BLaER1 (cell line): ENCODE results near the gene LRRFIP1.

ENCODE experiments used
- H3K27ac ChIP-seq: shearing (Covaris generic); formaldehyde crosslinking; 2 replicates; pipeline ENCODE4 v1.8.1; 2022
- H3K27me3 ChIP-seq: shearing (Covaris generic); formaldehyde crosslinking; 2 replicates; pipeline ENCODE4 v1.8.1; 2022
- H3K36me3 ChIP-seq: shearing (Covaris generic); formaldehyde crosslinking; 2 replicates; pipeline ENCODE4 v1.8.1; 2022
- H3K4me1 ChIP-seq: shearing (Covaris generic); formaldehyde crosslinking; 2 replicates; pipeline ENCODE4 v1.8.1; 2022
- H3K4me2 ChIP-seq: shearing (Covaris generic); formaldehyde crosslinking; 2 replicates; pipeline ENCODE4 v1.8.1; 2022
- H3K4me3 ChIP-seq: shearing (Covaris generic); formaldehyde crosslinking; 2 replicates; pipeline ENCODE4 v1.8.1; 2022
- H3K9ac ChIP-seq: shearing (Covaris generic); formaldehyde crosslinking; 2 replicates; pipeline ENCODE4 v1.8.1; 2022
- H3K9me3 ChIP-seq: shearing (Covaris generic); formaldehyde crosslinking; 2 replicates; pipeline ENCODE4 v1.8.1; 2022
- H4K20me1 ChIP-seq: shearing (Covaris generic); formaldehyde crosslinking; 2 replicates; pipeline ENCODE4 v1.8.1; 2022
- Cebpa-rat ChIP-seq: shearing (Covaris generic); IDR thresholded peaks from 2 replicates; pipeline ENCODE4 v1.8.1; 2022

The LRRFIP1 gene

DNA sequence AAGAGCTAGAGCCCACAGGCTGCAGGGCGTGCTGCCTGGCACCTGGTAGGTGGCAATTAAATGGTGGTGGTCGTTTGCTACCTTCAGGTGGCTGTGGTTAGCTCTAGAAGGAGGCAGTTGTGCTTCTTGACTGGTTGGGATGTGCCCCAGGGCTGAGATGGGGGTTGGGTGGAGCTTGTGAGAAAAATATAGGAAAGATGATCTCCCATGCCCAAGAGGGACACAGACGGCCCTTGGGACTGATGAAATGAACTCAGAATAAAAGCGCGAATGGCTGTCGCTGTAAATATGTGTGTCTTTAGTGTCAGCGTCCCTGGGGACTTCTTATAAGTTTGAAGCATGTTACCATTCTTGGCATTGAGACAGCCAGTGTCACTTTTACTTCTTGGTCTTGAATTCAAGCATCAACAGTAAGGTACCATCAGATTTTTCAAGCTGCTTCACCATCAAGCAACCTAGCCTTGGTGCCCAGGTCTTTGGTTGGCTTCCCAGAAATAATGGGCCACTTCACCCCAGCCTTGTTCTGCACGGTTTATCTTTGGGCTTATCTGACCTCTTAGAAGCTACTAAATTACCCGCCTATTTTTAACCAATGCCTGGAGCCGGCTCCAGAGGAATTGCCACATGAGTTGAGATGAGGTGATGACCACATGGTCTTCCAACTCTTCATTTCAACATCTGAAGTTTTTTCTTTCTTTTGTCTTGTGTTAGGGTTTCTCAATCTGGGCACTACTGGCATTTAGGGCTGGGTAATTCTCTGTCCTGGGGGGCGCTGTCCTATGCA lies 11.9 kb downstream of the LRRFIP1 start:
- H3K4me2 ChIP-seq, result peak overlapping the region; percentile 72
- peak overlapping the region; percentile 28; the same call in 1 of the 2 replicates for H3K27ac ChIP-seq

DNA sequence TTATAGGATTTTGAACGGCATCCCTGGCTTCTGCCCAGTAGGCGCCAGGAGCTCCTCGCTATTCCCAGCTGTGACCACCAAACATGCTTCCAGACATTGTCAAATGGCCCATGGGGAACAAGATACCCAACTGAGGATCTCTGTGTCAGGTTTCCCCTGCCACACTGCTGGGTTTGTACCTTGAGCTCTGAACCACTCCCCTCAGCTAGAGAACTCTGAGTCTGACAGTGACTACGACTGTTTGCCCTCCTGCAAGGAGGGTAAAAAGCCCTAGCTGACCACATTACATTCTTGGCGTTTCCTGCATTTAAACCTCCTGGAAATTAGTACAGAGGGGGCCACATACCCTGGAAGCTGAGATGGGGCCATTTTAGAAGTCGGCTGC lies 12.4 kb downstream of the LRRFIP1 start:
- Histone ChIP-seq H3K36me3 (peaks cover 64% of the 10 kb centered on the region), H3K27ac (peak overlapping the region; percentile 28; the same call in 1 of the 2 replicates), H4K20me1 (peaks cover 65% of the 10 kb centered on the region), H3K27me3 (no peaks in the 10 kb centered on the region), H3K4me2 (peak overlapping the region; percentile 72), H3K4me1 (peaks cover 45% of the 10 kb centered on the region), H3K9ac (no peak overlapping the region), H3K9me3 (peaks cover 23% of the 10 kb centered on the region), H3K4me3 (no peak overlapping the region)
- no peak for TF ChIP-seq Cebpa-rat

More for the DNA sequence above, 11.9 kb downstream of the LRRFIP1 start:
- no peak for TF ChIP-seq Cebpa-rat
- H4K20me1 ChIP-seq, result peaks cover 59% of the 10 kb centered on the region
- peaks cover 29% of the 10 kb centered on the region for H3K9me3 ChIP-seq
- H3K9ac ChIP-seq, result peak overlapping the region; percentile 20; the same call in 1 of the 2 replicates
- H3K4me3 ChIP-seq, result no peak overlapping the region
- peaks cover 61% of the 10 kb centered on the region for H3K36me3 ChIP-seq
- peaks cover 45% of the 10 kb centered on the region for H3K4me1 ChIP-seq
- H3K27me3 ChIP-seq, result no peaks in the 10 kb centered on the region

DNA sequence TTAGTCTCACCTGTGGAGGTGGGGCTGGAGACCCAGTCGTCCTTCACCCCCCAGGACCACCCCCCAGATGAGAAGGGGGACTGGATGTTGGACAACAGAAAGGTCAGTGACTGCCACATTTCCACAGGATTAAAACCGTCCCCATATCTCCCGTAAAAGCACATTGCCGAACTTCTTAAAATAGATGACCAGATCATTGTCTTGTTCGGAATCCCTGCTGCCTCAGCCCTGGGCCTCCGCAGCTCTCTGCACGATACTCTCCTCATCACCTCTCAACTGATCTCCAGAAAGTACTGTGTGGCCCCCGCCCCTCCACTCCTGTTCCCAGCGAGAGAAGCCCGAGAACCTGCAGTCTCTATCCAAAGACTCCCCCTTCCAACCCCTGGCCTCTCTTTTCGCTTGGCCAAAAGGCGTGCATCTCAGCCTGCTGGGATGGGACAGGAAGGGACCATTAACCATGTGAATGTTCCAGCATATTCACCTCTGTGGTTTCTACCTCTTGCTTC lies 13.2 kb downstream of the LRRFIP1 start:
- peaks cover 72% of the 10 kb centered on the region for H4K20me1 ChIP-seq

DNA sequence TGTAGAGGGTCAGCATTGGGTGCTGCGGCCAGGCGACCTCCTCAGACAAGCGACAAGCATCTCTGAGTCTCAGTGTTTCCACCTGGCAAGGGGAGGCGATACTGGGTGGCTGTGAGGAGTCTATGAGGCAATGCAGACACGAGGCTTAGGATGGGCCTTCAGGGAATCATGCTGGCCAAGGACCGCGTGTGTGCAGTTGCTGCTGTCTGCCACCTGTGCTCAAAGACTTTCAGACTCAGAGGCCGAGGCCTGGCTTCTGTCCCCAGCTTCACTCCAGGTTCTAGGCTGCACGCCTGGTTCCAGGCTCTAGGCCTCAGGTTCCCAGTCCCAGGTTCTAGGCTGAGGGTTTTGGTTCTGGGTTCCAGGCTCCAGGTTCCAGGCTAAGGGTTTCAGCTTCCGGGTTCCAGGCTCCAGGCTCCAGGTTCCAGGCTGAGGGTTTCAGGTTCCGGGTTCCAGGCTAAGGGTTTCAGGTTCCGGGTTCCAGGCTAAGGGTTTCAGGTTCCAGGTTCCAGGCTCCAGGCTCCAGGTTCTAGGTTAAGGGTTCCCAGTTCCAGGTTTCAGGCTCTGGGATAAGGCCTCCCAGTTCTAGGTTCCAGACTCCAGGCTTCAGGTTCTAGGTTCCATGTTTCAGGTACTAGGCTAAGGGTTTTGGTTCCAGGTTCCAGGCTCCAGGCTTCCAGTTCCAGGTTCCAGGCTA lies 14.8 kb downstream of the LRRFIP1 start:
- Histone ChIP-seq H3K9ac (no peak overlapping the region), H3K9me3 (peaks cover 7% of the 10 kb centered on the region; the same call in 1 of the 2 replicates), H3K27ac (no peak overlapping the region), H4K20me1 (peaks cover 79% of the 10 kb centered on the region), H3K36me3 (peaks cover 72% of the 10 kb centered on the region), H3K4me3 (no peak overlapping the region), H3K27me3 (no peaks in the 10 kb centered on the region), H3K4me1 (peaks cover 33% of the 10 kb centered on the region), H3K4me2 (no peak overlapping the region)
- TF ChIP-seq Cebpa-rat, result no peak

More for the DNA sequence above, 13.2 kb downstream of the LRRFIP1 start:
- H3K36me3 ChIP-seq, result peaks cover 67% of the 10 kb centered on the region
- no peak overlapping the region for H3K9ac ChIP-seq
- peaks cover 16% of the 10 kb centered on the region; the same call in 1 of the 2 replicates for H3K9me3 ChIP-seq
- no peaks in the 10 kb centered on the region for H3K27me3 ChIP-seq
- TF ChIP-seq Cebpa-rat, result no peak
- H3K4me3 ChIP-seq, result no peak overlapping the region
- H3K4me1 ChIP-seq, result peaks cover 44% of the 10 kb centered on the region
- H3K4me2 ChIP-seq, result no peak overlapping the region
- H3K27ac ChIP-seq, result no peak overlapping the region

DNA sequence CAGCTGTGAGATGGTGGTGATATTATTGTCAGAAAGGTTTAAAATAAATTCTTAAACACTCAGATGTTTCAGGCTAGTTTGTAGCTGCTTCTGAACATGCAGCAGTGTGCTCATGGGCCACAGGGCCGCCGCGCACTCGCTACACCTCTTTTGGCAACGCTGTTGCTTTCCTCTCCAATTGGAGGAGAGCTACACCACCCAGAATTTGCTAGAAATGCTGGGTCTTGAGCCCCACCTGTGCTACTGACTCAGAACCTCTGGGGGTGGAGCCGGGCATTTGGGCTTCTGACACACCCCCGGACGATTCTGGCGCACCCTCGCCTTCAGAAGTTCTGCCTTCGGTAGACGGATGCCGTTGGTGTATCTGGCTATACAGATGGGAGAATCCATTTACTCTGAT lies 15.7 kb downstream of the LRRFIP1 start:
- H3K27ac ChIP-seq, result no peak overlapping the region
- peaks cover 7% of the 10 kb centered on the region; the same call in 1 of the 2 replicates for H3K9me3 ChIP-seq
- no peak overlapping the region for H3K4me3 ChIP-seq
- TF ChIP-seq Cebpa-rat, result no peak
- no peak overlapping the region for H3K4me2 ChIP-seq
- peaks cover 81% of the 10 kb centered on the region for H3K36me3 ChIP-seq
- H3K9ac ChIP-seq, result no peak overlapping the region
- H3K4me1 ChIP-seq, result peaks cover 32% of the 10 kb centered on the region
- no peaks in the 10 kb centered on the region for H3K27me3 ChIP-seq
- peaks cover 79% of the 10 kb centered on the region for H4K20me1 ChIP-seq

DNA sequence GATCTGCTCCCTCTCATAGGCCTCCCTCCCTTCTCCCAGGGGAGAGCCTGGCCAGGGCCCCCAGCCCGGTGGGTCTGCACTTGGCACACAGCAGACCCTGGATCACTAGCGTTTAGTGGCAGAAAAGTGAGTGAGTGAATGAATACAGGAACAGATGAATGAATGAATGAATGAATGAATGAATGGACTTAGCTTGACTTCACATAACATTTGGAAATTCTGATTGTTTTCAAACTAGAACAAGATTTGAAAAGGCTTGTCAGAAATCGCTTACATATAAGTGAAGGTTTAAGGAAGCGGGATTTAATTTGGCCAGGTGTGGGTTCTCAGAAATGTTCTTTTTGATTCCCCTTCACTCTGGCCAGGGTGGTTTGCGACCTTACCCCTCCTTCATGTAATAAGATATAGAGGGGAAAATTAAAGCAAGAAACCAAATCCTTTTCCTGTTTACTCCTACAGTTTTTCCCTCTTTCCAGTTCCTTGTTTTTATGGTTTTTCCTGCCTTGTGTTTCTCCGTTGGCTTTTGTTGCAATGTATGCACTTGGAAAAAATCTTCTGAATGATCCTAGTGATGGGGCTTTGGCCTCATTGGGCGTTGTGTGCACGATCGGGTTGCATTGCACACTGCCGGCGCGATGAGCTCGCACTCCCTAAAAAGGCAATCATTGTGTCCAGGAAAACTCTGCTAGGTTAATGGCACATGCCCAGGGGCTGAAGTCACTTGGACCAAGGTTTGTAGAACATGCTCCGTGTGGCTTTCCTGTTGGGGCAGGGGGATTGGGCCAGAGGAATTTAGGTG lies 16.4 kb downstream of the LRRFIP1 start:
- no peak overlapping the region for H3K9ac ChIP-seq
- peaks cover 24% of the 10 kb centered on the region for H3K4me1 ChIP-seq
- H4K20me1 ChIP-seq, result peaks cover 73% of the 10 kb centered on the region
- no peaks in the 10 kb centered on the region for H3K27me3 ChIP-seq
- no peak overlapping the region for H3K4me2 ChIP-seq
- H3K36me3 ChIP-seq, result peaks cover 86% of the 10 kb centered on the region
- no peak for TF ChIP-seq Cebpa-rat
- H3K27ac ChIP-seq, result no peak overlapping the region
- peaks cover 7% of the 10 kb centered on the region; the same call in 1 of the 2 replicates for H3K9me3 ChIP-seq
- no peak overlapping the region for H3K4me3 ChIP-seq

DNA sequence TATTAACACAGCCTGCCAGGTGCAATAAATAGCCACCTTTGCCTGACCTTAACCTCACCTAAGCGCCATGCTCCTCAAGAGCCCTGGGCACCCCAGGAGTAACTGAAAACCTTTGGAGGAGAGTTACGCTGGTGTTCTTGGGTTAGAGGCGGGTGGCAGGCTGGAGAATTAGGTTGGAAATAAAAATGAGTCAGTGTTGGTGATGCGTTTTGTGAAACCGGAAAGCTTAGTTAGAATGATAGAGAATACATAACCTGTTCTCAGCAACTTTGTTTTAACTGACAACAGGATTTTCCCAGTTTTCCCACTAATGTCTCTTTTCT lies 17.0 kb downstream of the LRRFIP1 start:
- no peak overlapping the region for H3K4me2 ChIP-seq
- peaks cover 19% of the 10 kb centered on the region for H3K4me1 ChIP-seq
- H3K36me3 ChIP-seq, result peaks cover 91% of the 10 kb centered on the region
- no peaks in the 10 kb centered on the region for H3K27me3 ChIP-seq
- no peak overlapping the region for H3K9ac ChIP-seq
- peaks cover 9% of the 10 kb centered on the region for H3K9me3 ChIP-seq
- no peak for TF ChIP-seq Cebpa-rat
- H3K27ac ChIP-seq, result no peak overlapping the region
- no peak overlapping the region for H3K4me3 ChIP-seq
- H4K20me1 ChIP-seq, result peaks cover 68% of the 10 kb centered on the region

DNA sequence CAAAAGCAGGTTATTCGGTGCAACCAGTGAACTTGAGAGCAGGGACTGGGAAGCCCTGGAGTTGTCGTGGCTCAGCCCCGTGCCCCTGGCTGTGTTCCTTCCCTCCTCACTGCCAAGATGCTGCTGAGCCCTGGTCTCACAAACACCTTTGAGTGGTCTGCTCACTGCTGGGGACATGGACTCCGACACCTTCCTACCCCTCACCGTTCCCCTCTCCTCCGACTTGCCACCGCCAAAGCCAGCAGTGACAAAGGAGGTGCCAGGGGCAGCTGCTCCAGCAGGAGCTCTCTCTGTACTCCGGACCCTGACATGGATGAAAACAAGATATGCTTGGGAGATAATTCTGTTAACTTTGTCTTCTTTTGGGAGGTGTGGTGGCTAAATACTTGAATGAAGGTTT lies 17.9 kb downstream of the LRRFIP1 start:
- Histone ChIP-seq H3K9me3 (peaks cover 18% of the 10 kb centered on the region), H3K27me3 (no peaks in the 10 kb centered on the region), H4K20me1 (peaks cover 58% of the 10 kb centered on the region), H3K9ac (no peak overlapping the region), H3K36me3 (peaks cover 92% of the 10 kb centered on the region), H3K4me1 (peaks cover 10% of the 10 kb centered on the region), H3K27ac (no peak overlapping the region), H3K4me3 (no peak overlapping the region), H3K4me2 (no peak overlapping the region)
- TF ChIP-seq Cebpa-rat, result no peak

DNA sequence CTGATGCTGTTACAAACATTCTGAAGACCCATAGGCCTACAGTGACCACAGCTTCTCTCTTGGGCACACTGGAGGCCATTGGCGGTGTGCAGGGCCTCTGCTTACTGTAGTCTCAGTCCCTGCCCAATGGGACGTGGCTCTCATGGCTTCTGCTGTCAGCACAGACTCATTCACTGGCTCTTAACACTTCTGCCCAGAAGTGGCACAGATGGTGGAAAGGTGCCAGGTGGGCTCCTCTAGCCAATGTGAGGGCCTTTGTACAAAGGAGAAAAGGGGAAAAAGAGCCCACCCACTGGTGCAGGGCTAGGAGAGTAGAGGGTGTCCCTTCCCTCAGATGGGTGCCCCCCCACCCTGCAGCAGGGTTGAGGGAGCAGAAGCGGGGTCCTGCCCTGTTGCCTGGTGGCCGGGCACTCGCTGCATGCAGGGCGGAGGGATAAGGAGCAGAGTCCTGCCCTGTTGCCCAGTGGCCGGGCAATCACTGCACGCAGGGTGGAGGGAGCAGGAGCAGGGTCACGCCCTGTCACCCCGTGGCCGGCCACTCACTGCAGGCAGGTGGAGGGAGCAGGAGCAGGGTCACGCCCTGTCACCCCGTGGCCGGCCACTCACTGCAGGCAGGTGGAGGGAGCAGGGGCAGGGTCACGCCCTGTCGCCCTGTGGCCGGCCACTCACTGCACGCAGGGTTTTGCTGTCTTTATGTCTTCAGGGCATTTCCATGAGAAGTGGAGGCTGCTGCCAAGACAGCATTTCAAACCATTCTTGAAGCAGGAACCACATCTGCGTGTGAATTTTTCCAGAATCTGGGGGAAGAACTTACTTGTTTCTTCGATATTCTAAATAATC lies 20.0 kb downstream of the LRRFIP1 start:
- peaks cover 52% of the 10 kb centered on the region for H4K20me1 ChIP-seq
- H3K27me3 ChIP-seq, result no peaks in the 10 kb centered on the region
- no peak overlapping the region for H3K9ac ChIP-seq
- H3K9me3 ChIP-seq, result peaks cover 33% of the 10 kb centered on the region
- no peak overlapping the region for H3K4me2 ChIP-seq
- peaks cover 10% of the 10 kb centered on the region for H3K4me1 ChIP-seq
- peaks cover 96% of the 10 kb centered on the region for H3K36me3 ChIP-seq
- no peak overlapping the region for H3K27ac ChIP-seq
- no peak overlapping the region for H3K4me3 ChIP-seq
- no peak for TF ChIP-seq Cebpa-rat
